ENCODE results near the gene CCDC149. TPM values are rescaled to one million over a fixed set of nuclear protein-coding genes. Genes with fewer than 3 reads are reported as not detected.

Gene CCDC149
- total RNA-seq, 1 donor from 2014 or later = 7.4 TPM

Other genes with a start within 250 kb of the CCDC149 start
- gene SOD3, start 117.5 kb downstream of the CCDC149 start, total RNA-seq = not detected in 2 replicates
- under 0.01 TPM in 1 of 2 replicates, not detected in the other for gene LGI2, start 117.9 kb upstream of the CCDC149 start, total RNA-seq
- 6.1 and 6.7 TPM in 2 replicates for gene SEPSECS, start 247.4 kb upstream of the CCDC149 start, total RNA-seq